Measurements from ENCODE around the gene PLPP4.

GRCh38 chr10:120632942-120633341 is 175.9 kb downstream of the PLPP4 start:
- TF ChIP-seq CTCF (IDR thresholded peaks at IDR 0.05; ENCODE audit: borderline replicate concordance, extremely low read depth, low read length, poor library complexity, severe bottlenecking) (no peak), EZH2 (IDR thresholded peaks at IDR 0.05; ENCODE audit: borderline replicate concordance, low read depth, low read length, severe bottlenecking) (no peak)

Measured in DND-41 (cell line).